ENCODE data around the gene CTIF. TPM values are rescaled to one million over a fixed set of nuclear protein-coding genes. Genes with fewer than 3 reads are reported as not detected.

The CTIF gene
- total RNA-seq, 1 experiment from 2014 or later = 5.8 TPM

- DNase-seq (no peak), ATAC-seq (no peak)
- no peak overlapping the region for H2AFZ ChIP-seq (ENCODE audit: low read length)
- H3K79me2 ChIP-seq (ENCODE audit: low read length) = no peaks in the 10 kb centered on the region
- H3K27ac ChIP-seq (ENCODE audit: low read length) = no peak overlapping the region
- TF ChIP-seq EZH2 (IDR thresholded peaks at IDR 0.05; ENCODE audit: low read length, unreplicated experiment) (no peak), EZH2phosphoT487 (IDR thresholded peaks at IDR 0.05; ENCODE audit: borderline replicate concordance, low read length) (no peak), CTCF (conservative IDR thresholded peaks at IDR 0.05; ENCODE audit: low read depth, low read length) (no peak)
- H3K27me3 ChIP-seq (ENCODE audit: low read length) = no peaks in the 10 kb centered on the region
- H3K9me3 ChIP-seq (ENCODE audit: low read length) = no peaks in the 10 kb centered on the region
- no peaks in the 10 kb centered on the region for H3K4me1 ChIP-seq (ENCODE audit: insufficient read depth, low read length)
- no peak overlapping the region for H3K4me3 ChIP-seq (ENCODE audit: low read length)
- no TSS peak for BruUV-seq (replicated peaks)
- H3K36me3 ChIP-seq (ENCODE audit: low read depth, low read length) = no peaks in the 10 kb centered on the region
- H3K9me2 ChIP-seq (replicated peaks; ENCODE audit: low read length) = no peaks in the 10 kb centered on the region
- H4K20me1 ChIP-seq (ENCODE audit: low read length) = no peaks in the 10 kb centered on the region
- H3F3A ChIP-seq (ENCODE audit: low read length, unreplicated experiment) = no peaks in the 10 kb centered on the region
- intact Hi-C loops (cut with micrococcal nuclease) = no loop called here
- ChIA-PET POLR2A (ENCODE audit: unreplicated experiment) (no interaction called here), CTCF (no interaction called here)
- H3K4me2 ChIP-seq (ENCODE audit: low read length) = no peak overlapping the region
- H3K9ac ChIP-seq (ENCODE audit: low read length) = no peak overlapping the region
Measured at GRCh38 chr18:48743886-48744285, 205.1 kb downstream of the CTIF start.

GRCh38 chr18:48745293-48745692 lies 206.5 kb downstream of the CTIF start:
- POLR2A ChIA-PET (ENCODE audit: unreplicated experiment) = no interaction called here
- CTCF ChIA-PET = no interaction called here

GRCh38 chr18:48749768-48750167 lies 210.9 kb downstream of the CTIF start:
- no peaks in the 10 kb centered on the region for H3F3A ChIP-seq (ENCODE audit: low read length, unreplicated experiment)
- H3K9me3 ChIP-seq (ENCODE audit: low read length) = no peaks in the 10 kb centered on the region
- DNase-seq (no peak), ATAC-seq (no peak)
- ChIA-PET POLR2A (ENCODE audit: unreplicated experiment) (no interaction called here), CTCF (no interaction called here)
- no peaks in the 10 kb centered on the region for H3K79me2 ChIP-seq (ENCODE audit: low read length)
- no peaks in the 10 kb centered on the region for H3K9me2 ChIP-seq (replicated peaks; ENCODE audit: low read length)
- no peak overlapping the region for H3K4me2 ChIP-seq (ENCODE audit: low read length)
- no peaks in the 10 kb centered on the region for H3K36me3 ChIP-seq (ENCODE audit: low read depth, low read length)
- H3K27ac ChIP-seq (ENCODE audit: low read length) = no peak overlapping the region
- no peaks in the 10 kb centered on the region for H3K27me3 ChIP-seq (ENCODE audit: low read length)
- intact Hi-C loops (cut with micrococcal nuclease) = no loop called here
- TF ChIP-seq EZH2phosphoT487 (IDR thresholded peaks at IDR 0.05; ENCODE audit: borderline replicate concordance, low read length) = no peak
- no peak for TF ChIP-seq EZH2 (IDR thresholded peaks at IDR 0.05; ENCODE audit: low read length, unreplicated experiment)
- TF ChIP-seq CTCF (conservative IDR thresholded peaks at IDR 0.05; ENCODE audit: low read depth, low read length) = no peak
- no peaks in the 10 kb centered on the region for H3K4me1 ChIP-seq (ENCODE audit: insufficient read depth, low read length)
- no peak overlapping the region for H3K9ac ChIP-seq (ENCODE audit: low read length)
- H2AFZ ChIP-seq (ENCODE audit: low read length) = no peak overlapping the region
- H4K20me1 ChIP-seq (ENCODE audit: low read length) = no peaks in the 10 kb centered on the region
- BruUV-seq (replicated peaks) = no TSS peak
- H3K4me3 ChIP-seq (ENCODE audit: low read length) = no peak overlapping the region

More at GRCh38 chr18:48745293-48745692, 206.5 kb downstream of the CTIF start:
- Histone ChIP-seq H3K4me2 (ENCODE audit: low read length) (no peak overlapping the region), H3K4me1 (ENCODE audit: insufficient read depth, low read length) (no peaks in the 10 kb centered on the region), H3K79me2 (ENCODE audit: low read length) (no peaks in the 10 kb centered on the region), H3K9ac (ENCODE audit: low read length) (no peak overlapping the region), H4K20me1 (ENCODE audit: low read length) (no peaks in the 10 kb centered on the region), H3K27me3 (ENCODE audit: low read length) (no peaks in the 10 kb centered on the region), H3K4me3 (ENCODE audit: low read length) (no peak overlapping the region), H3K36me3 (ENCODE audit: low read depth, low read length) (no peaks in the 10 kb centered on the region), H3K9me2 (replicated peaks; ENCODE audit: low read length) (no peaks in the 10 kb centered on the region), H3K27ac (ENCODE audit: low read length) (no peak overlapping the region), H3K9me3 (ENCODE audit: low read length) (no peaks in the 10 kb centered on the region), H3F3A (ENCODE audit: low read length, unreplicated experiment) (no peaks in the 10 kb centered on the region), H2AFZ (ENCODE audit: low read length) (no peak overlapping the region)
- ATAC-seq (no peak), DNase-seq (no peak)
- intact Hi-C loops (cut with micrococcal nuclease) = no loop called here
- no peak for TF ChIP-seq EZH2 (IDR thresholded peaks at IDR 0.05; ENCODE audit: low read length, unreplicated experiment)
- TF ChIP-seq CTCF (conservative IDR thresholded peaks at IDR 0.05; ENCODE audit: low read depth, low read length) = no peak
- TF ChIP-seq EZH2phosphoT487 (IDR thresholded peaks at IDR 0.05; ENCODE audit: borderline replicate concordance, low read length) = no peak
- BruUV-seq (replicated peaks) = no TSS peak
